BE2C (cell line): ENCODE data around the gene DCUN1D1.

Experiments
- DNase-seq: peaks from one replicate; pipeline ENCODE4 v3.0.0-alpha.2; 2020
- H3K27me3 ChIP-seq: fragments of 250-450 bp; sonication (Bioruptor Pico); 2 replicates; pipeline ENCODE4 v1.5.1; 2020; ENCODE audit warnings: mild to moderate bottlenecking
- H3K36me3 ChIP-seq: fragments of 250-450 bp; sonication (Bioruptor Pico); 2 replicates; pipeline ENCODE4 v1.5.1; 2020; ENCODE audit warnings: mild to moderate bottlenecking
- H3K4me1 ChIP-seq: fragments of 250-450 bp; sonication (Bioruptor Pico); 2 replicates; pipeline ENCODE4 v1.5.1; 2020
- H3K4me3 ChIP-seq: 2 replicates; pipeline ENCODE4 v1.5.1; 2011; ENCODE audit warnings: low read depth, low read length
- H3K9me3 ChIP-seq: fragments of 250-450 bp; sonication (Bioruptor Pico); 2 replicates; pipeline ENCODE4 v1.5.1; 2020
- CTCF ChIP-seq: IDR thresholded peaks from 2 replicates; pipeline ENCODE4 v1.5.1; 2012; ENCODE audit warnings: mild to moderate bottlenecking, low read depth, low read length

The DCUN1D1 gene

GRCh38 chr3:182912474-182912873, 67.9 kb downstream of the DCUN1D1 start:
- no peaks in the 10 kb centered on the region for H3K27me3 ChIP-seq
- H3K4me3 ChIP-seq: no peak overlapping the region
- TF ChIP-seq CTCF: no peak
- no peak for DNase-seq
- no peaks in the 10 kb centered on the region for H3K36me3 ChIP-seq
- H3K9me3 ChIP-seq: no peaks in the 10 kb centered on the region
- H3K4me1 ChIP-seq: no peaks in the 10 kb centered on the region

GRCh38 chr3:182911782-182912111, 68.6 kb downstream of the DCUN1D1 start:
- no peaks in the 10 kb centered on the region for H3K36me3 ChIP-seq
- no peaks in the 10 kb centered on the region for H3K9me3 ChIP-seq
- H3K4me3 ChIP-seq: no peak overlapping the region
- no peak for DNase-seq
- no peaks in the 10 kb centered on the region for H3K27me3 ChIP-seq
- no peaks in the 10 kb centered on the region for H3K4me1 ChIP-seq
- TF ChIP-seq CTCF: no peak

GRCh38 chr3:182910936-182911781, 69.2 kb downstream of the DCUN1D1 start:
- no peak for DNase-seq
- Histone ChIP-seq H3K9me3 (no peaks in the 10 kb centered on the region), H3K27me3 (no peaks in the 10 kb centered on the region), H3K4me3 (no peak overlapping the region), H3K36me3 (no peaks in the 10 kb centered on the region), H3K4me1 (no peaks in the 10 kb centered on the region)
- no peak for TF ChIP-seq CTCF

- Histone ChIP-seq H3K4me3 (no peak overlapping the region), H3K4me1 (no peaks in the 10 kb centered on the region), H3K9me3 (no peaks in the 10 kb centered on the region), H3K27me3 (no peaks in the 10 kb centered on the region), H3K36me3 (no peaks in the 10 kb centered on the region)
- TF ChIP-seq CTCF: peak; percentile 59
- DNase-seq: no peak
Measured at GRCh38 chr3:182909318-182910040, 70.9 kb downstream of the DCUN1D1 start.

- Histone ChIP-seq H3K4me3 (no peak overlapping the region), H3K9me3 (no peaks in the 10 kb centered on the region), H3K27me3 (no peaks in the 10 kb centered on the region), H3K4me1 (no peaks in the 10 kb centered on the region), H3K36me3 (no peaks in the 10 kb centered on the region)
- TF ChIP-seq CTCF: no peak
- no peak for DNase-seq
Measured at GRCh38 chr3:182908471-182908870, 71.9 kb downstream of the DCUN1D1 start.

GRCh38 chr3:182906036-182906435, 74.3 kb downstream of the DCUN1D1 start:
- Histone ChIP-seq H3K4me1 (no peaks in the 10 kb centered on the region), H3K9me3 (no peaks in the 10 kb centered on the region), H3K36me3 (no peaks in the 10 kb centered on the region), H3K27me3 (no peaks in the 10 kb centered on the region), H3K4me3 (no peak overlapping the region)
- no peak for TF ChIP-seq CTCF
- DNase-seq: no peak
